Measurements from ENCODE around the gene LITAFD.

LITAFD gene

GRCh38 chr16:8931859-8932258 lies 49.7 kb downstream of the LITAFD start:
- peaks cover 0 to 25% (median 2%) of the 10 kb centered on the region in 4 donors for H3K4me1 ChIP-seq
- H3K4me3 ChIP-seq: no peak overlapping the region
- peak in 1 of 2 donors; percentile 48 for DNase-seq
- intact Hi-C loops (cut with DNase I; ENCODE audit: low total_unique reads): no loop called here
- H3K36me3 ChIP-seq: peaks cover 17 to 32% (median 26%) of the 10 kb centered on the region in 3 donors
- H3K27ac ChIP-seq: no peak overlapping the region
- TF ChIP-seq CTCF (IDR thresholded peaks at IDR 0.05): no peak
- no peaks in the 10 kb centered on the region for H3K9me3 ChIP-seq
- no peaks in the 10 kb centered on the region for H3K27me3 ChIP-seq

DNA sequence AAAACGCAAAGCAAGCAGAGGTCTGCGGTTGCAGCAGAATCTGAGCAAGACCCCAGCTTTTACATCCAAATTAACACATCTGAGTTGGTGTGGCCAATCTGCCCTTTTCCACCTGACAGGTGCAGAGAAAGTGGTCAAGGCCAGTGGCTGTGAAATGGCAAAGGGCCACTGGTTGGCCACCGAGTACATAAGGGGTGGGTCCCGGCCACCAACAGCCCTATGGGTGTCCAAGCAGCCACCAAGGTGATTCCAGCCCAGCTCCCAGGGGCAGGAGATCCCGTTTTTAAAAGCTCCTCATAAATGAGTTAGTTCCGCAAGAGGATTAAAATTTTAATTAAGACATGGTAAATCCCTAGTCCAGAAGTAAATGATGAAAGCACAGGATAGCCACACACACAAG lies 52.5 kb downstream of the LITAFD start:
- intact Hi-C loops (cut with DNase I; ENCODE audit: low total_unique reads): no loop called here
- Histone ChIP-seq H3K36me3 (peaks cover 5 to 6% (median 6%) of the 10 kb centered on the region in 3 donors), H3K4me1 (peaks cover 0 to 52% (median 14%) of the 10 kb centered on the region in 4 donors), H3K9me3 (no peaks in the 10 kb centered on the region), H3K4me3 (no peak overlapping the region), H3K27ac (no peak overlapping the region), H3K27me3 (no peaks in the 10 kb centered on the region)
- no peak for TF ChIP-seq CTCF (IDR thresholded peaks at IDR 0.05)
- no peak for DNase-seq

Measured in tibial artery (tissue), 4 donors.